ENCODE measurements around the gene PBLD.
"Not testable (repeated sequence)": the region's sequence is repeated elsewhere in the genome, so short reads cannot be mapped to it uniquely, and the experiment has no call there.

The PBLD gene

DNA sequence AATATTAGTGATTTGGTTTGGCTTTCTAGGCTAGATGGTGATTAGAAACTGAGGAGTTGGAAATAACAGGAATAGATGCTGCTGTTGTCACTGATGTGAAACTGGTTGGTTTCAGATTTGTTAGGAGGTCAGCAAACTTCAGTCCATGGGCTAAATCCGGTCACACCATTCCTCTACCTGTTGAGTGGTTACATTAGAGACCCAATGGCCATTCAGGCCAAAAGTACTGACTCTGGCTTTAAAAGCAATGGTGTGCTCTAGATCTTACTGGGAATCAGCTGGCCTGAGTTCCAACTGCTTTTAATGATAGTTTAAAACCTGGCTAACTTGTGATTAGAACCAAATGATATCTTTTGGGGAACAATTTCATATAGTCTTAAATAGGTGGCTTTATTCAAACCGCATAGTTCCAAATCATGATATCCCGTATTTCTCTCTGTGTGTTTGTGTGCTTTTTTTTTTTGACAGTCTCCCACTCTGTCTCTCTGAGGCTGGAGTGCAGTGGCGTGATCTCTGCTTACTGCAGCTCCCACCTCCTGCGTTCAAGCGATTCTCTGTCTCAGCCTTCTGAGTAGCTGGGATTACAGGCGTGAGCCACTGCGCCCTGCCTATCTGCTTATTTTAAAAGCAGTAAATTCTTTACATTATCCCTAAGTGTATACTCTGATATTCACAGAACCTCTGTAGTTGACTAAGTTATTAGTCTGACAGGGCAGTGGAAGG is 7.8 kb upstream of the PBLD start:
- peaks cover 40 to 68% of the 10 kb centered on the region in 2 donors for H3K36me3 Mint-ChIP-seq
- H3K9me3 Mint-ChIP-seq, result no peaks in the 10 kb centered on the region
- H3K4me3 Mint-ChIP-seq, result no peak overlapping the region
- peaks cover 21 to 28% of the 10 kb centered on the region in 2 donors for H3K4me1 Mint-ChIP-seq
- no peak for DNase-seq
- no peak overlapping the region for H3K27ac Mint-ChIP-seq
- no peak for ATAC-seq (replicated peaks)
- no peaks in the 10 kb centered on the region for H3K27me3 Mint-ChIP-seq

DNA sequence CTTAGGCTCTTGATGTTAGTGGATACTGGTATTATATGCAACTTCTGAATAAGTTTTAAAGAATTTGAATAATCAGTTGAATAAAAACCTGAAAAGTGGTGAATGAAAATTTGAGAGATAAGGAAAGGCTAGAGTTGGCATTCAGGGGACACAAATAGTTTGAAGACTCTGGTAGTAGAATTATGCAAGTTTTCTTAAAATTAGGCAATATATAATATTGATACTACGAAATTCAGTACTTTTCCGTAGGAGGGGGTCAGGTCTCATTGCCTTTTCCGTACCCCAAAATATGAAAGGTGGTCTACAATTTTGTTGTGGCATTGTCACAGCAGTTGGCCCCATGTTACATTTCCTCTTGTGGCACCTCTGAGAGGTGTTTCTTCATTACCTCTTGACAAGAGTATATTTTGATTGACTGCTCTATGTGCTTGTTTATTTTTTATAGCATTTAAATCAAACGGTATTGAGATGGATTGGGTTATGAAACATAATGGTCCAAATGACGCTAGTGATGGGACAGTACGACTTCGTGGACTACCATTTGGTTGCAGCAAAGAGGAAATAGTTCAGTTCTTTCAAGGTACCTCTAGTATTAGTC is 4.1 kb upstream of the PBLD start:
- DNase-seq (no peak), ATAC-seq (replicated peaks) (no peak)
- Mint-ChIP-seq H3K36me3 (peaks cover 41 to 77% of the 10 kb centered on the region in 2 donors), H3K27ac (peak overlapping the region; percentile 37), H3K27me3 (no peaks in the 10 kb centered on the region), H3K4me1 (peaks cover 29 to 56% of the 10 kb centered on the region in 2 donors), H3K4me3 (peak overlapping the region; percentile 32 to 49), H3K9me3 (no peaks in the 10 kb centered on the region)

DNA sequence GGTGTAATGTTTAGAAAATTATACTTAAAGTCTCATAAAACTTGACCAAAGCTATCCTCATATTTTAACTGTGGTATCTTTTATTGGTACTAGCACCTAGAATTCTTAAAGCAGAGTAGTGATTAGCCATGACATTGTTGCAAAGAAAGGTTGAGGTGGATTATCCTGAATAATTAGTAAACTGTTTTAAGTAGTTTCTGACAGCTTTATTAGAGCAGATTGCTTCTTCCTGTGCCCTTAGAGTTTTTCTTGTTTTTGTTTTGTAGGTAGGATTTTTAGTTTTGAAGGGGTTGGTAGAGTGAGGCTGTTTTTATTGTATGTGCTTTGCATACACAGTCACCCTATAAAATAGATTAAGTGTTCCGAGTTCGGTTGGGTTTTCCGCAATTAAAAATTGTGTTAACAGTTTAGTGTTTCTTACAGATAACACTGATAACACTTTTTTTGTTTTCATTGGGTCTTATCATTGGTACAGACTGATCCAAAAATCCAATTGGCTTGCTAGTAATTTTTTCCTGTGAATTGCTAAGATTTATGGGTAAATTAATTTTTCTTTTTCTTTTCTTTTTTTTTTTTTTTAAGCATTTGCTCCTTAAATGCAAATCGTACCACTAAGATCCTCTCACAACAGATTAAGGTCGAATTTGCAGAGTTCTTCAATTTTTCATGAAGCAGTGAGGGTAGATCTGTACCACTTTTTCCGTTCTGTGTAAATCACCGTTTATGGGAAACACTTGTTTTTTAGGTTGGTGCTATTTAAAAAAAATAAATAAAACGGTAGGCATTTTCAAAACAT is 2.1 kb upstream of the PBLD start:
- ATAC-seq (replicated peaks), result no peak
- Mint-ChIP-seq H3K27me3 (no peaks in the 10 kb centered on the region), H3K4me1 (peaks cover 41 to 74% of the 10 kb centered on the region in 2 donors), H3K4me3 (peak overlapping the region; percentile 99), H3K9me3 (peaks cover 0 to 3% of the 10 kb centered on the region in 2 donors), H3K27ac (peak overlapping the region; percentile 48), H3K36me3 (peaks cover 38 to 70% of the 10 kb centered on the region in 2 donors)
- no peak for DNase-seq

- Mint-ChIP-seq H3K4me3 (peak overlapping the region; percentile 99), H3K36me3 (peaks cover 33 to 59% of the 10 kb centered on the region in 2 donors), H3K27me3 (no peaks in the 10 kb centered on the region), H3K4me1 (peaks cover 44 to 81% of the 10 kb centered on the region in 2 donors), H3K9me3 (peaks cover 0 to 3% of the 10 kb centered on the region in 2 donors), H3K27ac (peak overlapping the region; percentile 100)
- DNase-seq, result no peak
- no peak for ATAC-seq (replicated peaks)
Measured at GRCh38 chr10:68333440-68334431, 1.0 kb upstream of the PBLD start.

- Mint-ChIP-seq H3K4me3 (peak overlapping the region; percentile 99), H3K9me3 (peaks cover 0 to 3% of the 10 kb centered on the region in 2 donors), H3K27ac (peak overlapping the region; percentile 100), H3K36me3 (peaks cover 29 to 54% of the 10 kb centered on the region in 2 donors), H3K27me3 (no peaks in the 10 kb centered on the region), H3K4me1 (peaks cover 45 to 82% of the 10 kb centered on the region in 2 donors)
- DNase-seq, result no peak
- no peak for ATAC-seq (replicated peaks)
Measured at GRCh38 chr10:68333058-68333395, 299 bp upstream of the PBLD start.

DNA sequence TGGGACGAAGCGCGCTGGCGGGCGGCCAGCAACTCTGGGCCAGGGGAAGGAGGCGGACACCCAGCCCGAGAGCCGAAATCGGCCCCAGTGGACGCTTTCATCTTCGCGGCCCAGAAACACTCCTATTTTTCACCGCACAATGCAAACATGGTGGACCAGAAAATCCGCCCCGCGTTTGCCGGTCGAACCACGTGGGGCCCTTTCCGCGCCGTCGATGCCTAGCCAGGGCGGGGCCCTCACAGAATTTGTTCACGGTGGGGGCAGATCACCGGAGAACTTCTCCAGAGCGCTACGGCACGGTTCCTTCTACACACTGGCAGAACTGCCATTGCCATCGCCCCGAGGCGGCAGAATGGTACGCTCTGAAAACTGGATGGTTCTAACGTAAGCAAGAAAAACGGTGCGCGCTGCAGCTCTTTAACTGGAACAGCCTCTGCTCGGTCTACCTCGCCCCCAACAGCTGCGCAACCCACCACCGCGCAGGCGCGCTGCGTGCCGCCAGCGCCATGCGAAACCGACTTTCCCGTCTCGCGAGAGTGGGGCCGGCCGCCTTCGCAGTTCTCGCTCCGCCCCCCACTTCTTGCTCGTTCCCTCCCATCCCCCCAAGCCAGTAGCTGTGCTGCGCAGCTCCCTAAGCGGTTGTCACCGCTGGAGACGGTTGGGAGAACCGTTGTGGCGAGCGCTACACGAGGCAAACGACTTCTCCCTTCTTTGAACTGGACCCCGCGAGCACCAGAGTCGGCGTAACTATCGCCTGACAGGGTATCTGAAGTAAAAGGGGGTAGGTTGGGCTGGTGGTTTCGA is 1.1 kb downstream of the PBLD start, which contains the start of gene HNRNPH3:
Gene HNRNPH3 (plus strand): TSS at position 610 of the 804 bp plus-strand sequence. CDS start 5,158 bp downstream, outside the sequence.
- H3K27me3 Mint-ChIP-seq, result no peaks in the 10 kb centered on the region
- peaks cover 0 to 3% of the 10 kb centered on the region in 2 donors for H3K9me3 Mint-ChIP-seq
- H3K4me1 Mint-ChIP-seq, result peaks cover 39 to 72% of the 10 kb centered on the region in 2 donors
- H3K4me3 Mint-ChIP-seq, result peak within 1 kb of the TSS; percentile 99
- DNase-seq (peak; percentile 99), ATAC-seq (replicated peaks) (peak; percentile 84 to 87)
- H3K36me3 Mint-ChIP-seq, result peaks cover 25 to 42% of the 10 kb centered on the region in 2 donors
- peak within 1 kb of the TSS; percentile 100 for H3K27ac Mint-ChIP-seq

DNA sequence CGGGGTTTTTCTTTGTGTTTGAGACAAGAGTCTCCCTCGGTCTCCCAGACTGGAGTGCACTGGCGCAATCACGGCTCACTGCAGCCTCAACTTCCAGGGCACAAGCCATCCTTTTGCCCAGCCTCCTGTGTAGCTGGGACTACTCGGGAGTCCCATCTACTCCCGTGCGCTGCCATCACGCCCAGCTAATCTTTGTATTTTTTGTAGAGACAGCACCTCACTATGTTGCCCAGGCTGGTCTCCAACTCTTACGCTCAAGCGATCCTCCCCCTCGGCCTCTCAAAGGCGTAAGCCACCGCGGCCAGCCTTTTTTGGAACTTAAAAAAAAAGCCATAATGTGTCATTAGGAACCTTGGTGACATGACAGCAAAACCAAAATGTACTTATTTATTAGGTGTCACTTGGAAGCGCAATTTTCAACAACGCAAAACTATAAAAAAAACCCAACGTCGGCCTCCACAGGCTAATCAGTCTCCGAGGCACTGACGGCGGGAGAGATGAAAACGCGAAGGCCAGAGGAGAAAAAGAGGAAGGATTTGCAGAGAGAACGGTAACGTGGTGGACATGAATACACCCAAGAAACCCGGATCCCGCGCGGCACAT is 1.8 kb downstream of the PBLD start:
- DNase-seq, result no peak
- Mint-ChIP-seq H3K27me3 (no peaks in the 10 kb centered on the region), H3K9me3 (peaks cover 0 to 3% of the 10 kb centered on the region in 2 donors), H3K36me3 (peaks cover 20 to 37% of the 10 kb centered on the region in 2 donors), H3K4me3 (peak overlapping the region; percentile 99), H3K4me1 (peaks cover 35 to 65% of the 10 kb centered on the region in 2 donors), H3K27ac (peak overlapping the region; percentile 100)
- ATAC-seq (replicated peaks), result no peak

DNA sequence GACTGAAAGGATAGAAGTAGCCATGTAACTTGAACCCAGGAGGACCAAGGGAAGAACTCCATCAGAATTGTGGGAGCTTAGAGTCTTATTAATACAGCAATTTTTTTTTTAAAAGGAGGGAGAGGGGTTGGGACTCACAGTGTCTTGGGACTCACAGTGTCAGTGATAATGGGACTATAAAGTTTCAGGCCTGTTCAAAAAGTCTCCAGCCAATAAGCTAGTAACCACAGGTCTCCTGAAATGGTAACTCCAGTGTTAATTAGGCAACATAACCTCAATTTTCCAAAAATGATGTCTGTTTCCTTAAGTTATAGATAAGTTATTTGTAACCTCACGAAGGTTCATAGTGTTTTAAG is 3.2 kb downstream of the PBLD start:
- Mint-ChIP-seq H3K27me3 (no peaks in the 10 kb centered on the region), H3K4me3 (no peak overlapping the region), H3K4me1 (peaks cover 28 to 50% of the 10 kb centered on the region in 2 donors), H3K9me3 (peaks cover 0 to 3% of the 10 kb centered on the region in 2 donors), H3K27ac (no peak overlapping the region), H3K36me3 (peaks cover 17 to 26% of the 10 kb centered on the region in 2 donors)
- DNase-seq, result no peak
- no peak for ATAC-seq (replicated peaks)

GRCh38 chr10:68327889-68328786 is 4.6 kb downstream of the PBLD start:
- peak overlapping the region; percentile 10 for H3K27ac Mint-ChIP-seq
- H3K4me1 Mint-ChIP-seq, result peaks cover 26 to 39% of the 10 kb centered on the region in 2 donors
- ATAC-seq (replicated peaks) (no peak), DNase-seq (no peak)
- peak overlapping the region; percentile 58 to 68 for H3K4me3 Mint-ChIP-seq
- peaks cover 0 to 3% of the 10 kb centered on the region in 2 donors for H3K9me3 Mint-ChIP-seq
- H3K27me3 Mint-ChIP-seq, result no peaks in the 10 kb centered on the region
- H3K36me3 Mint-ChIP-seq, result peaks cover 13 to 20% of the 10 kb centered on the region in 2 donors

DNA sequence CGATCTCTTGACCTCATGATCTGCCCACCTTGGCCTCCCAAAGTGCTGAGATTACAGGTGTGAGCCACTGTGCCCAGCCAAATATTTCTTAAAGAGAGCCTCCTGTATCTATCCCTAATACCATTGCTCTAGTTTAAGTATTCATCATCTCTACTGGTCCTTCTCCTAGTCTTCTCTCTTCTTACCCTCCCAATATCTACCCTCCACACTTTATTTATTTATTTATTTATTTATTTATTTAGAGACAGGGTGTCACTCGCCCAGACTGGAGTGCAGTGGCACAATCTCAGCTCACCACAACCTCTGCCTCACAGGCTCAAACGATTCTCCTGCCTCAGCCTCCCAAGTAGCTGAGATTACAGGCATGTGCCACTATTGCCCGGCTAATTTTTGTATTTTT is 8.3 kb downstream of the PBLD start:
- DNase-seq; H3K9me3 Mint-ChIP-seq; H3K36me3 Mint-ChIP-seq; H3K4me3 Mint-ChIP-seq; ATAC-seq (replicated peaks); H3K27me3 Mint-ChIP-seq; H3K27ac Mint-ChIP-seq: not testable (repeated sequence)
- H3K4me1 Mint-ChIP-seq, result peaks cover 7 to 10% of the 10 kb centered on the region in 2 donors

- Mint-ChIP-seq H3K9me3 (peaks cover 4 to 14% of the 10 kb centered on the region in 2 donors), H3K4me1 (peaks cover 0 to 4% of the 10 kb centered on the region in 2 donors), H3K27ac (no peak overlapping the region), H3K4me3 (no peak overlapping the region), H3K27me3 (no peaks in the 10 kb centered on the region), H3K36me3 (peaks cover 9 to 14% of the 10 kb centered on the region in 2 donors)
- ATAC-seq (replicated peaks), result no peak
- DNase-seq, result no peak
Measured at GRCh38 chr10:68318331-68319059, 14.2 kb downstream of the PBLD start.
